HFFc6 (cell line): ENCODE data around the gene PHETA1. TPM values are rescaled to one million over a fixed set of nuclear protein-coding genes. Genes with fewer than 3 reads are reported as not detected.

Experiments
- DNase-seq: peaks from one replicate; pipeline ENCODE4 v3.0.0-alpha.2; 2018
- H3K27ac Mint-ChIP-seq: 2 replicates; pipeline ENCODE4 v1.8.0; 2020; ENCODE audit warnings: mild to moderate bottlenecking, mixed read lengths
- H3K27me3 Mint-ChIP-seq: 2 replicates; pipeline ENCODE4 v1.8.0; 2021; ENCODE audit warnings: mild to moderate bottlenecking, moderate library complexity, mixed read lengths; ENCODE audit not compliant: insufficient read depth
- H3K36me3 Mint-ChIP-seq: 2 replicates; pipeline ENCODE4 v1.8.0; 2021; ENCODE audit warnings: low read depth, mixed read lengths
- H3K4me1 Mint-ChIP-seq: 2 replicates; pipeline ENCODE4 v1.8.0; 2020; ENCODE audit warnings: low read depth, mixed read lengths
- H3K4me3 Mint-ChIP-seq: 2 replicates; pipeline ENCODE4 v1.8.0; 2020; ENCODE audit warnings: mild to moderate bottlenecking, moderate library complexity, mixed read lengths
- H3K9me3 Mint-ChIP-seq: 2 replicates; pipeline ENCODE4 v1.8.0; 2020; ENCODE audit warnings: mild to moderate bottlenecking, mixed read lengths
- total RNA-seq, 6 experiments: library from RNA; stranded (reverse); fragmentation: NEBNext Ultra II Directional; extraction: Animal tissue kit (Norgen Biotek cat#: 25700); gene quantifications; 2 replicates in 1 of 6; 3 replicates in 5 of 6; pipeline ENCODE4 v1.2.3, GENCODE V29; 2021
- TF ChIP-seq, protein P1 (sequence below): fragments of 200-600 bp; sonication (generic); IDR thresholded peaks from 2 replicates; pipeline ENCODE4 v1.5.0; 2021; ENCODE audit warnings: antibody characterized with exemption, mild to moderate bottlenecking

The PHETA1 gene
- total RNA-seq, 6 experiments from 2014 or later, result 11.5 to 15.0 (median 14.0) TPM

GRCh38 chr12:111413442-111414086, 44.7 kb upstream of the PHETA1 start:
- H3K4me3 Mint-ChIP-seq, result peak overlapping the region; percentile 52
- no peaks in the 10 kb centered on the region for H3K9me3 Mint-ChIP-seq
- H3K27me3 Mint-ChIP-seq, result no peaks in the 10 kb centered on the region; the same call in 1 of the 2 replicates
- peak overlapping the region; percentile 97 for H3K27ac Mint-ChIP-seq
- DNase-seq, result peak; percentile 92
- TF ChIP-seq, protein P1, sequence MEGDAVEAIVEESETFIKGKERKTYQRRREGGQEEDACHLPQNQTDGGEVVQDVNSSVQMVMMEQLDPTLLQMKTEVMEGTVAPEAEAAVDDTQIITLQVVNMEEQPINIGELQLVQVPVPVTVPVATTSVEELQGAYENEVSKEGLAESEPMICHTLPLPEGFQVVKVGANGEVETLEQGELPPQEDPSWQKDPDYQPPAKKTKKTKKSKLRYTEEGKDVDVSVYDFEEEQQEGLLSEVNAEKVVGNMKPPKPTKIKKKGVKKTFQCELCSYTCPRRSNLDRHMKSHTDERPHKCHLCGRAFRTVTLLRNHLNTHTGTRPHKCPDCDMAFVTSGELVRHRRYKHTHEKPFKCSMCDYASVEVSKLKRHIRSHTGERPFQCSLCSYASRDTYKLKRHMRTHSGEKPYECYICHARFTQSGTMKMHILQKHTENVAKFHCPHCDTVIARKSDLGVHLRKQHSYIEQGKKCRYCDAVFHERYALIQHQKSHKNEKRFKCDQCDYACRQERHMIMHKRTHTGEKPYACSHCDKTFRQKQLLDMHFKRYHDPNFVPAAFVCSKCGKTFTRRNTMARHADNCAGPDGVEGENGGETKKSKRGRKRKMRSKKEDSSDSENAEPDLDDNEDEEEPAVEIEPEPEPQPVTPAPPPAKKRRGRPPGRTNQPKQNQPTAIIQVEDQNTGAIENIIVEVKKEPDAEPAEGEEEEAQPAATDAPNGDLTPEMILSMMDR, result no peak
- H3K4me1 Mint-ChIP-seq, result peaks cover 70% of the 10 kb centered on the region
- peaks cover 5% of the 10 kb centered on the region; the same call in 1 of the 2 replicates for H3K36me3 Mint-ChIP-seq

DNA sequence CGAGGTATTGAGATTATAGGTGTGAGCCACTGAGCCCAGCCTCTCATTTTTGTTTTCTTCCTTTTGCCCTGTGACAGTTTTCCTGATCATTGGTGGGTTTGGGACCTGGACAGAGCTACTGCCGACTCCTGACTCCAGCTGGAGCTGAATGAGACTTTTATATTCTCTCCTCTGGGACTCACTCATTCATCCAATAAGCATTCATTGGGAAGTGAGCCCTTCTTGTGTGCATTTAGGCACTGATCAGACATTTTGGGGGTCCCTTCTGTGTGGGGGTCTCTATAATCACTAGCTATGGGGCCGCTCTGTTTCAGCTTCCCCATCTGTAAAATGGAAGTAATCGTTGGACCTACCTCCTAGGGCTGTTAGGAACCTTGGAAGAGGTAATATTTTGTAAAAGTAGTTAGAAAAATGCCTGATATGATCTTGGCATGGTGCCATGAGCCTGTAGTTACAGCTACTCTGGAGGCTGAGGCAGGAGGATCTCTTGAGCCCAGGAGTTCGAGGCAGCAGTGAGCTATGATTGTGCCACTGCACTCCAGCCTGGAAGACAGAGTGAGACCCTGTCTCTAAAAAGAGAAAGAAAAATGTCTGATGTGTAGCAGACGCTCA, 44.0 kb upstream of the PHETA1 start:
- Mint-ChIP-seq H3K4me1 (peaks cover 75% of the 10 kb centered on the region), H3K27ac (peak overlapping the region; percentile 97), H3K36me3 (peaks cover 5% of the 10 kb centered on the region; the same call in 1 of the 2 replicates), H3K4me3 (peak overlapping the region; percentile 52), H3K9me3 (no peaks in the 10 kb centered on the region), H3K27me3 (no peaks in the 10 kb centered on the region; the same call in 1 of the 2 replicates)
- no peak for DNase-seq
- TF ChIP-seq, protein P1, result no peak

DNA sequence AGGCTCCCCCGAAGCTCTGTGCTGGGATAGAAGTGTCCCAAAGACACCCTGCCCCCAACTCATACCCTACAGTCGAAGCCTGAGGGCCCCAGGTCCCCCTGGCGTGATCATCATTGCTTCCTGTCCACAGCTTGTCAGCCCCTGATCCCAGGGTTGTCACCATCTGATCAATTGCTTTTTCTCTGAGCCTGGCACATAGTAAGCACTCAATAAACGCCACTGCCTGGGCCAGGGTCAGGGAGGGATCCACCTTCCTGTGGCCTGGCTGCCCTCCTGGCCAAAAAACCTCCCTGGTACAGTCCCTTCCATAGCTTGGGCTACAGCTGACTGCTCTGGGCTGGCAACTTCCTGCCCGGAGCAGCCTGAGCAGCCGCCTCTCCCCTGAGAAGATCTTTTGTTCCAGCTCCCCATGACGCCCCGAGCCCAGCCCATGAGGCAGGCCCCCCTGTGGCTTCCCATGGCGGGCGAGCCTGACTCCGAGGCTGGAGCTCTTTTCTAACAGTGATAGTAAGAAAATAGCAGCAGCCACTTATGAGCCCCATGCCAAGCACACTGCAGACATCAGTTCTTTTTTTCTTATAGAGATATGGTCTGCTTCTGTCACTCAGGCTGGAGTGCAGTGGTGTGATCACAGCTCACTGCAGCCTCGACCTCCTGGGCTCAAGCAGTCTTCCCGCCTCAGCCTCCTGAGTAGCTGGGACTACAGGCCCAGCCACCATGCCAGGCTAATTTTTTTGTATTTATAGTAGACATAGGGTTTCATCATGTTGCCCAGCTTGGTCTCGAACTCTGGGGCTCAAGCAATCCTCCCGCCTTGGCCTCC, 43.3 kb upstream of the PHETA1 start:
- TF ChIP-seq, protein P1, result no peak
- Mint-ChIP-seq H3K36me3 (peaks cover 5% of the 10 kb centered on the region; the same call in 1 of the 2 replicates), H3K27me3 (no peaks in the 10 kb centered on the region; the same call in 1 of the 2 replicates), H3K4me1 (peaks cover 80% of the 10 kb centered on the region), H3K4me3 (peak overlapping the region; percentile 54), H3K9me3 (no peaks in the 10 kb centered on the region), H3K27ac (peak overlapping the region; percentile 97)
- no peak for DNase-seq

DNA sequence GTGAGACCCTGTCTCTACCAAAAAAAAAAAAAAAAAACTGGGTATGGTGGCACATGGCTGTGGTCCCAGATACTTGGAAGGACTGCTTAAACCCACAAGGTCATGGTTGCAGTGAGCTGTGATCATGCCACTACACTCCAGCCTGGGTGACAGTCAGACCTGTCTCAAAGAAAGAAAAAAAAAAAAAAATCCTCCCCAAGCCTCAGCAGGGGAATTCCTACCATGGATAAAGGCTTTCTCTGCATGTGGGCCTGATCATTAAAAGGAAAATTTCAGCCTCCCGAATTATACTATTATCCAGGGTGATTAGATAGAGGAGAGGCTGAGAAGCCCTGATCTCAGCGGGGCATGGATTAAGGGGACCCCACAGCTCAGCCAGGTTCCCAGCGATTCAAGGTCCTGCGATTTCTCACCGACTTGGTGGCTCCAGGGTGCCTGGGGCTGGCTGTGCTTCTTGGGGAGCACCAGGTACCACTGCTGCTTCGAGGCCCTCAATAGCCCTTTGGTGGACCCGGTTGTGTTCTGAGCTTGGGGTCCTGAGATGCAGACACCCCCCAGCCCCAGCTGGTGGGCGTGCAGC, 42.4 kb upstream of the PHETA1 start:
- TF ChIP-seq, protein P1, result no peak
- H3K27ac Mint-ChIP-seq, result peak overlapping the region; percentile 97
- peaks cover 75% of the 10 kb centered on the region for H3K4me1 Mint-ChIP-seq
- no peaks in the 10 kb centered on the region; the same call in 1 of the 2 replicates for H3K27me3 Mint-ChIP-seq
- H3K4me3 Mint-ChIP-seq, result no peak overlapping the region; the same call in 1 of the 2 replicates
- H3K36me3 Mint-ChIP-seq, result peaks cover 6% of the 10 kb centered on the region; the same call in 1 of the 2 replicates
- H3K9me3 Mint-ChIP-seq, result no peaks in the 10 kb centered on the region
- no peak for DNase-seq

- Mint-ChIP-seq H3K9me3 (no peaks in the 10 kb centered on the region), H3K4me3 (peak overlapping the region; percentile 73), H3K27ac (peak overlapping the region; percentile 97), H3K27me3 (no peaks in the 10 kb centered on the region; the same call in 1 of the 2 replicates), H3K36me3 (peaks cover 6% of the 10 kb centered on the region; the same call in 1 of the 2 replicates), H3K4me1 (peaks cover 75% of the 10 kb centered on the region)
- DNase-seq, result no peak
- TF ChIP-seq, protein P1, result no peak
These were observed 41.7 kb upstream of the PHETA1 start for GRCh38 chr12:111410431-111411184.
